ENCODE measurements around the gene BICD2. TPM values are rescaled to one million over a fixed set of nuclear protein-coding genes. Genes with fewer than 3 reads are reported as not detected.
"Not testable (repeated sequence)": the region's sequence is repeated elsewhere in the genome, so short reads cannot be mapped to it uniquely, and the experiment has no call there.

BICD2 gene
- total RNA-seq, 1 experiment from 2014 or later: 24.9 TPM

DNA sequence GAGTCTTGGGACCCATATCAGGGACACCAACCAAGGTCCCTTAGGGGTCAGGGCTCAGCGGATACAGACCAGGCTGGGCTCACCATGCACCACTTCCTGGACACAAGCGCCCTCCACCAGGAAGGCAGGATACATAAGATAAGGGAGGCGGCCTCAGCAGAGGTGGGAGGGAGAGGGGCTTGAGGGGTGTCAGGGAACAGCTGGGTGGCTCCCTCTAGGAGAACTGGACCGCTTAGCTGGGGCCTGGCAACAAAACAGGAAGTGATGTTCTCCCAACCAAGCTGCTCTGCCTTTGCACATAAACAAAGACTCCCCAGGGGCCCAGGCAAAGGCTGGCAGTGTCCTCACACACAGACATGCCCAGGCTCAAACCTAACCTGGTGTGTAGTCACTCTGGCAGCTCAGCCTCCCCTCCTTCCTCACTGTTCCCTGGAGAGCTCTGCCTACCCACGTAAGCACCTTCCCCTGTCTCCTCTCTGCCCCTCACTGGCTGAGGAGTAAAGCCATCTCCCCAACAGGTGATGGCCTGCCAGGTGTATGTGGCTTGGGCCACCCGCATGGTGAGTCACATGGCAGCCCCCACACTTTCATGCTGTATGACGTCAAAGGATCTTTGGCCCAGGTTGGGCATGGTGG is 5.8 kb upstream of the BICD2 start:
- DNase-seq (ENCODE audit: low spot score): no peak

DNA sequence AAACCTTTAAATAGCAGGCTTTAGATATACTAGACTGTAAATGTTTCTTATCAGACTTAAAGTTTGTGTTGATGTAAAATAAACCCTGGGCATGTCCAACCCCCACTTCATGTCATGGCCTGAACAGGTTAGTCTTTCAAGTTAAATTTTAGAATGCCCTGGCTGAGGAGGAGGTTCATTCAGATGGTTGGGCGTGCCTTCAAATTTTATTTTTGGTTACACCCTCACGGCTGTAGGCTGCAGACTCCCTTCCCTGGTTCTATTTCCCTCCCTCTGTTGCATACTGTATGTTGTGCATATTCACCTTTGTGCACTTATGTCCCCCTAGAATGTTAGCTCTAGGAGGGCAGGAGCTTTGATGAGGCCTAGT is 5.3 kb upstream of the BICD2 start:
- DNase-seq (ENCODE audit: low spot score): no peak

DNA sequence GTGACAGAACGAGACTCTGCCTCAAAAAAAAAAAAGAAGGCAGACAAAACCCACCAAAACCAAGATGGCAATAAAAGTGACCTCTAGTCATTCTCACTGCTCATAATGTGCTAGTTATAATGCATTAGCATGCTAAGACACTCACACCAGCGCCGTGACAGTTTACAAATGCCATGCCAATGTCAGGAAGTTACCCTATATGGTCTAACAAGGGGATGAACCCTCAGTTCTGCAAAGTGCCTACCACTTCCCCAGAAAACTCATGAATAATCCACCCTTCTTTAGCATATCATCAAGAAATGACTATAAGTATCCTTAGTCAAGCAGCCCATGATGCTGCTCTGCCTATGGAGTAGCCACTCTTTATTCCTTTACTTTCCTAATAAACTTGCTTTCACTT is 4.7 kb upstream of the BICD2 start:
- DNase-seq (ENCODE audit: low spot score): no peak

DNA sequence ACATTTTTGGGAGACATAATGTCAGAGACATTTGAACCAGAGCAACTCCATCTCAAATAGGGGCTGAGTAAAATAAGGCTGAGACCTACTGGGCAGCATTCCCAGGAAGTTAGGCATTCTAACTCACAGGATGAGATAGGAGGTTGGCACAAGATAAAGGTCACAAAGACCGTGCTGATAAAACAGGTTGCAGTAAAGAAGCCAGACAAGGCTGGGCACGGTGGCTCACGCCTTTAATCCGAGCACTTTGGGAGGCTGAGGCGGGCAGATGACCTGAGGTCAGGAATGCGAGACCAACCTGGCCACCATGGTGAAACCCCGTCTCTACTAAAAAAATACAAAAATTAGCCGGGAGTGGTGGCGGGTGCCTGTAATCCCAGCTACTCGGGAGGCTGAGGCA is 4.2 kb upstream of the BICD2 start:
- DNase-seq (ENCODE audit: low spot score): not testable (repeated sequence)

GRCh38 chr9:92767066-92768054 is 2.7 kb upstream of the BICD2 start:
- DNase-seq (ENCODE audit: low spot score): no peak

- DNase-seq (ENCODE audit: low spot score): peak; percentile 97
Observed at GRCh38 chr9:92764988-92765936, 629 bp upstream of the BICD2 start.

GRCh38 chr9:92763721-92764380 is 782 bp downstream of the BICD2 start:
- peak; percentile 12 for DNase-seq (ENCODE audit: low spot score)

DNA sequence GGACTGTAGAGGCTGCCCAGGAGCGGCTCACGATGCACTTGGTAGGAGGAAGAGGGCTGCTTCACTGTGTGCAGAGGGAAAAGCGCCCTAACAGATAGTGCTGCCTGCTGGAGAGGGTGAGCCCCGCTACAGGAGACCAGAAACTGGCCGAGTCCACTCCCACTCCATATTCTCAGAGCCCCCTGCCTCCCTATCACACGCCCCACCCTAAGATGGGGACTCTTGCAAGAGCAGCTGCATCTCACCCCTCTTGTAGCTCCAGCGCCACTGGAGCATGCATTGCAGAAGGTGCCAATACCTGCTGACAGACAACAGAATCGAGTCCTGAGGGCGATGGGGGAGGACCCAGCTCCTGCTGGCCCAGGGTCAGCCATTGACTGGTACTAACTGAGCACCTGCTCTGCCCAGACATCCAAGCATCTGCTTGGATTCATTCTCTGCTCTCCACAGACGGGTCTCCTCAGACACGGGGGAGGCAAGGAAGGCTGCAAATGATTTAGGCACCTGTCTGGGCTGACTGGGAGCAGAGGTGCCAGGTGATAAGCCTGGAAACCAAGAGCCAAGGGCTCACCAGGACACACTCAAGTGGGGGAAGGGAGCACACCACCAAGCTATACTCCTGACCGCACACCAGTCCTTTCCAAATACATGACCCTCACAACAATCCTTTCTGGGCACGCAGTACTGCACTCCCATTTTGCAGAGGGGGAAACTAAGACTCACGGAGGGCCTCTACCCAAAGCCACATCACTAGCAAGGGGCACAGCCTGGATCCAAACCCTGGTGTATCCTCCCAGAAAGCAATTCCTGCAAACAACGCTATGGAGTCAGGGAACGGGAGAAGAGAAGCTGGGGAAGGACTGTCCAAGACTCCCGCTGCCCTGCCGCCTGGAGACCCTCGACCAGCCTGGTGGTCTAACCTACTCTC is 1.6 kb downstream of the BICD2 start:
- DNase-seq (ENCODE audit: low spot score): no peak

GRCh38 chr9:92762196-92762595 is 2.4 kb downstream of the BICD2 start:
- no peak for DNase-seq (ENCODE audit: low spot score)

DNA sequence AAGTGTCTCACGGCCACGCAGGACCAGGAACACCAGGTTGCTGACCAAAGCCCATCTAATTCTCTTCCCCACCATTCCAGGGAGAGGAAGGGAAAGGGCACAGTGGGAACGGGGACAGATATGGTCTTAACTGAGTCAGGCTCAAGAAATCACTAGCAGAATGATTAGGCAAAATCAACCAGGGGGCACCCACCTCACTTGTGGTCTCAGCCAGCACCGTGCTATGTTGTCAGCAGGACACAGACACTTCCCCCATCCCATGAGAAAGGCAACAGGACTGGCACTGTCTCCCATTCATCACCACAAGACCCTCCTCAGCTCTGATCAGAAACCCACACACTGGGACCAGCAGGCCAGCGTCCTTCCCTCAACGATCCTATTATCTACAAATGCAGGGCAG is 2.9 kb downstream of the BICD2 start:
- DNase-seq (ENCODE audit: low spot score): no peak

DNA sequence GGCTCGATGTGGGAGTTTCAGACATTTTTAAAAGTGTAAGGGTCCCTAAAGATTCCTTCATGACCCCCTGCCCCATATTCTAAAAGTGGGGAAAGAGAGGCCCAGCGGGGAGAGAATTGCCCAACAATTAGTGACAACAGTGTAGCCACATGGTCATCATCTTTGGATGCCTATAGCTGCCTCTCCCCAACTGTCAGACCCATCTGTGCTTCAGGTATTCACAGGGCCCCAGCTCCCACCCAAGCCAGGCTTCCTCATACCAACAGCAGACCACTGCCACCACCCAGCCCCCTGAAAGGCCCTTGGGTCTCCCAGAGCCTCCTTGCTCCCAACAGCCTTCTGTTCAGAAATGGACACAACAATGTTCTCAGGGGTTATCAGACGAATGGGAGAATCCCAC is 4.1 kb downstream of the BICD2 start:
- no peak for DNase-seq (ENCODE audit: low spot score)

- no peak for DNase-seq (ENCODE audit: low spot score)
Observed at GRCh38 chr9:92760070-92760469, 4.6 kb downstream of the BICD2 start.

GRCh38 chr9:92759446-92759845 is 5.2 kb downstream of the BICD2 start:
- DNase-seq (ENCODE audit: low spot score): no peak

GRCh38 chr9:92756792-92757191 is 7.8 kb downstream of the BICD2 start:
- DNase-seq (ENCODE audit: low spot score): no peak

GRCh38 chr9:92754091-92754745 is 10.4 kb downstream of the BICD2 start:
- DNase-seq (ENCODE audit: low spot score): no peak

DNA sequence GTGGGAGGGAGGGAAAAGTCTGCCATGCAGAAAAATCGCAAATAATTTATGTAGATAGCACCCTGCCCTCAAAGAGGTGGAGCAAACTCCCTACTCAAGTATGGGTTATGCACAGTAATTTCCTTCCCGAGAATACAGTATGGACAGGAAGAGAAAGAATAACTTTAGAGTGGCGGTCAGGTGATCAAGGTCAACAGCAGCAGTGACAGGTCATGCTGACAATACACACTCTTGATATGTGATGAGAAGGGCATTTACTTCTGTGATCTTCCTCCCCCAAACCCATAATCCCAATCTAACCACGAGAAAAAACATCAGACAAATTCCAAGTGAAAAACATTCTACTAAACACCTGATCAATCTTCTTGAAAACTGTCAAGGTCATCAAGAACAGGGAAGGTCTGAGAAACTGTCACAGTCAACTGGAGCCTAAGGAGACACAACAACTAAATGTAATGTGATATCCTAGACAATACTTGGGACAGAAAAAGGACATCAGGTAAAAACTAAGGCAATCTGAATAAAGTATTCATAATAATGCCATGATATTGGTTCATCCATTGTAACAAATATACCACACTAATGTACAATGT is 11.7 kb downstream of the BICD2 start:
- no peak for DNase-seq (ENCODE audit: low spot score)

- DNase-seq (ENCODE audit: low spot score): no peak
Observed at GRCh38 chr9:92749934-92750315, 14.7 kb downstream of the BICD2 start.

- no peak for DNase-seq (ENCODE audit: low spot score)
Observed at GRCh38 chr9:92749071-92749933, 15.3 kb downstream of the BICD2 start.

DNA sequence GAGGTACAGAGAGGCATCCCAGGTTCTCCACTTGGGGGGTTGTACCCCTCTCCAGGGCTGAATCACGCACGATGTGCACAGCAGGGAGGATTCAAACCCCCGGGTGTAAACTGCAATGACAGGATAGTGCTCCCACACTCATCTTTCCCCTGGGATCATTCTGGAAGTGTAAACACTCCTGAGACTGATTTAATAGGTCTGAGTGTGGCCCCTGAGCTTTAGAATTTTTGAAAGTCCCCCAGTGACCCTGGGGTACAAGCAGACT is 16.5 kb downstream of the BICD2 start:
- no peak for DNase-seq (ENCODE audit: low spot score)
